H9 (cell line): Measurements from ENCODE around the gene S100A16. TPM values are rescaled to one million over a fixed set of nuclear protein-coding genes. Genes with fewer than 3 reads are reported as not detected.

Experiments
- DNase-seq: peaks from one replicate; pipeline ENCODE4 v3.0.0-alpha.2; 2017
- H2AFZ ChIP-seq: one replicate; pipeline ENCODE4 v1.6.1; 2013; ENCODE audit warnings: mild to moderate bottlenecking, low read length, control low read depth, moderate library complexity
- H2AK5ac ChIP-seq: 2 replicates; pipeline ENCODE4 v1.6.1; 2013; ENCODE audit warnings: low read length, control low read depth, mixed read lengths; ENCODE audit not compliant: insufficient read length
- H2BK120ac ChIP-seq: one replicate; pipeline ENCODE4 v1.6.1; 2013; ENCODE audit warnings: low read depth, mild to moderate bottlenecking, low read length, control low read depth, inconsistent platforms; ENCODE audit not compliant: poor library complexity, severe bottlenecking
- H2BK12ac ChIP-seq: 2 replicates; pipeline ENCODE4 v1.6.1; 2013; ENCODE audit warnings: low read length, control low read depth, mixed read lengths, low read depth; ENCODE audit not compliant: insufficient read length
- H2BK15ac ChIP-seq: 2 replicates; pipeline ENCODE4 v1.6.1; 2013; ENCODE audit warnings: low read depth, low read length, control low read depth
- H2BK20ac ChIP-seq: one replicate; pipeline ENCODE4 v1.6.1; 2013; ENCODE audit warnings: low read depth, mild to moderate bottlenecking, low read length, control low read depth, inconsistent platforms; ENCODE audit not compliant: poor library complexity, severe bottlenecking
- H2BK5ac ChIP-seq: 2 replicates; pipeline ENCODE4 v1.6.1; 2013; ENCODE audit warnings: low read length, control low read depth, mixed read lengths; ENCODE audit not compliant: insufficient read length
- H3K14ac ChIP-seq: 2 replicates; pipeline ENCODE4 v1.6.1; 2013; ENCODE audit warnings: low read length, control low read depth; ENCODE audit not compliant: insufficient read depth
- H3K18ac ChIP-seq: 2 replicates; pipeline ENCODE4 v1.6.1; 2013; ENCODE audit warnings: low read depth, mild to moderate bottlenecking, mixed read lengths, low read length, control low read depth; ENCODE audit not compliant: insufficient read length
- H3K23ac ChIP-seq: 2 replicates; pipeline ENCODE4 v1.6.1; 2013; ENCODE audit warnings: low read length, control low read depth, mixed read lengths, low read depth; ENCODE audit not compliant: insufficient read length
- H3K23me2 ChIP-seq: 2 replicates; pipeline ENCODE4 v1.6.1; 2013; ENCODE audit warnings: low read depth, mild to moderate bottlenecking, mixed read lengths, low read length, control low read depth; ENCODE audit not compliant: insufficient read length, poor library complexity, severe bottlenecking
- H3K27ac ChIP-seq: 2 replicates; pipeline ENCODE4 v1.5.1; 2013; ENCODE audit warnings: low read length, control low read depth, mixed read lengths, low read depth; ENCODE audit not compliant: insufficient read length
- H3K27me3 ChIP-seq: 2 replicates; pipeline ENCODE4 v1.6.1; 2013; ENCODE audit warnings: low read length, control low read depth, inconsistent platforms; ENCODE audit not compliant: insufficient read depth
- H3K4ac ChIP-seq: 2 replicates; pipeline ENCODE4 v1.6.1; 2013; ENCODE audit warnings: low read depth, mild to moderate bottlenecking, control low read depth, inconsistent platforms, low read length, moderate library complexity
- H3K4me1 ChIP-seq: 2 replicates; pipeline ENCODE4 v1.6.1; 2013; ENCODE audit warnings: low read length, control low read depth, inconsistent platforms; ENCODE audit not compliant: insufficient read depth
- H3K4me2 ChIP-seq: 2 replicates; pipeline ENCODE4 v1.6.1; 2013; ENCODE audit warnings: low read length, control low read depth, mixed read lengths; ENCODE audit not compliant: insufficient read length, insufficient read depth
- H3K56ac ChIP-seq: 2 replicates; pipeline ENCODE4 v1.6.1; 2013; ENCODE audit warnings: low read depth, mild to moderate bottlenecking, mixed read lengths, low read length, control low read depth; ENCODE audit not compliant: insufficient read length
- H3K79me1 ChIP-seq: 2 replicates; pipeline ENCODE4 v1.6.1; 2013; ENCODE audit warnings: low read depth, mild to moderate bottlenecking, moderate library complexity, low read length, control low read depth, inconsistent platforms; ENCODE audit not compliant: insufficient read depth, poor library complexity, severe bottlenecking
- H3K79me2 ChIP-seq: 2 replicates; pipeline ENCODE4 v1.6.1; 2013; ENCODE audit warnings: low read length, control low read depth, inconsistent platforms; ENCODE audit not compliant: insufficient read depth
- H3K9ac ChIP-seq: 2 replicates; pipeline ENCODE4 v1.6.1; 2013; ENCODE audit warnings: low read length, control low read depth, mixed read lengths; ENCODE audit not compliant: insufficient read length; ENCODE audit errors: extremely low read depth
- H3K9me3 ChIP-seq: one replicate; pipeline ENCODE4 v1.6.1; 2013; ENCODE audit warnings: low read depth, low read length, inconsistent platforms; ENCODE audit not compliant: control insufficient read depth
- H3T11ph ChIP-seq: one replicate; pipeline ENCODE4 v1.6.1; 2013; ENCODE audit warnings: mild to moderate bottlenecking, low read length, control low read depth, inconsistent platforms
- H4K20me1 ChIP-seq: one replicate; pipeline ENCODE4 v1.6.1; 2013; ENCODE audit not compliant: control insufficient read depth, insufficient read length, insufficient read depth
- H4K5ac ChIP-seq: 2 replicates; pipeline ENCODE4 v1.6.1; 2013; ENCODE audit warnings: low read depth, mild to moderate bottlenecking, mixed read lengths, low read length, control low read depth; ENCODE audit not compliant: insufficient read length
- H4K8ac ChIP-seq: replicated peaks from 2 replicates; pipeline ENCODE4 v1.6.1; 2013; ENCODE audit warnings: low read length, control low read depth, mixed read lengths, low read depth; ENCODE audit not compliant: insufficient read length
- H4K91ac ChIP-seq: 2 replicates; pipeline ENCODE4 v1.6.1; 2013; ENCODE audit warnings: low read depth, mild to moderate bottlenecking, moderate library complexity, mixed read lengths, low read length, control low read depth; ENCODE audit not compliant: insufficient read length
- H3K27ac Mint-ChIP-seq, 3 experiments: 2 replicates in 2 of 3; 3 replicates in 1 of 3; pipeline ENCODE4 v1.8.0; 2020 to 2021; ENCODE audit warnings: mixed read lengths in 3 of 3, mild to moderate bottlenecking in 1 of 3, moderate library complexity in 1 of 3
- H3K27me3 Mint-ChIP-seq: 2 replicates; pipeline ENCODE4 v1.8.0; 2021; ENCODE audit warnings: low read depth, mild to moderate bottlenecking, moderate library complexity, mixed read lengths
- H3K36me3 Mint-ChIP-seq, 3 experiments: 2 replicates in 2 of 3; 3 replicates in 1 of 3; pipeline ENCODE4 v1.8.0; 2020 to 2021; ENCODE audit warnings: low read depth in 3 of 3, mixed read lengths in 3 of 3; ENCODE audit not compliant: insufficient read depth in 1 of 3
- H3K4me1 Mint-ChIP-seq, 2 experiments: 2 replicates each; pipeline ENCODE4 v1.8.0; 2020; ENCODE audit warnings: mixed read lengths in 2 of 2
- H3K4me3 Mint-ChIP-seq, 2 experiments: 2 replicates in 1 of 2; 3 replicates in 1 of 2; pipeline ENCODE4 v1.8.0; 2020 to 2021; ENCODE audit warnings: mild to moderate bottlenecking in 2 of 2, mixed read lengths in 2 of 2, moderate library complexity in 1 of 2
- H3K9me3 Mint-ChIP-seq, 2 experiments: 2 replicates in 1 of 2; 3 replicates in 1 of 2; pipeline ENCODE4 v1.8.0; 2020; ENCODE audit warnings: mild to moderate bottlenecking in 2 of 2, mixed read lengths in 2 of 2, moderate library complexity in 1 of 2
- WGBS: extraction: QIAGEN DNeasy Blood & Tissue Kit; methylation state at CpG from one replicate; pipeline ENCODE4 v1.1.7; 2013; ENCODE audit warnings: missing lambda C conversion rate, low lambda C conversion rate, mixed read lengths; ENCODE audit not compliant: insufficient read length; ENCODE audit errors: extremely low coverage; 5-methylcytosine and 5-hydroxymethylcytosine counted together
- total RNA-seq: library from RNA; stranded (reverse); gene quantifications from 2 replicates; pipeline ENCODE4 v1.2.1, GENCODE V29; 2021
- TF ChIP-seq, protein P1 (sequence below): fragments of 200-600 bp; sonication (generic); conservative IDR thresholded peaks from 3 replicates; pipeline ENCODE4 v1.8.0; 2021; ENCODE audit warnings: antibody characterized with exemption, mild to moderate bottlenecking

S100A16 gene
- total RNA-seq, 1 experiment from 2014 or later: 8.0 TPM

- H3K14ac ChIP-seq: 0 out of 2 replicates have a peak overlapping the region, but pooled peaks have one; percentile 28
- no peak overlapping the region for H2BK20ac ChIP-seq
- Mint-ChIP-seq H3K4me3 (peak overlapping the region in 1 of 2 experiments; percentile 39; a peak in 3 of 5 replicates), H3K4me1 (peaks cover 33 to 35% of the 10 kb centered on the region in 2 experiments), H3K36me3 (no peaks in the 10 kb centered on the region), H3K27me3 (peaks cover 15% of the 10 kb centered on the region), H3K27ac (peak overlapping the region in 2 of 3 experiments; percentile 4 to 91; a peak in 3 of 7 replicates), H3K9me3 (no peaks in the 10 kb centered on the region)
- no peaks in the 10 kb centered on the region for H3K79me2 ChIP-seq
- peaks cover 3% of the 10 kb centered on the region for H4K20me1 ChIP-seq
- no peak overlapping the region for H4K91ac ChIP-seq
- no peaks in the 10 kb centered on the region for H3K79me1 ChIP-seq
- peaks cover 7% of the 10 kb centered on the region; the same call in 1 of the 2 replicates for H3K4me1 ChIP-seq
- H2BK120ac ChIP-seq: no peak overlapping the region
- peak overlapping the region; percentile 4 for H3K18ac ChIP-seq
- TF ChIP-seq, protein P1, sequence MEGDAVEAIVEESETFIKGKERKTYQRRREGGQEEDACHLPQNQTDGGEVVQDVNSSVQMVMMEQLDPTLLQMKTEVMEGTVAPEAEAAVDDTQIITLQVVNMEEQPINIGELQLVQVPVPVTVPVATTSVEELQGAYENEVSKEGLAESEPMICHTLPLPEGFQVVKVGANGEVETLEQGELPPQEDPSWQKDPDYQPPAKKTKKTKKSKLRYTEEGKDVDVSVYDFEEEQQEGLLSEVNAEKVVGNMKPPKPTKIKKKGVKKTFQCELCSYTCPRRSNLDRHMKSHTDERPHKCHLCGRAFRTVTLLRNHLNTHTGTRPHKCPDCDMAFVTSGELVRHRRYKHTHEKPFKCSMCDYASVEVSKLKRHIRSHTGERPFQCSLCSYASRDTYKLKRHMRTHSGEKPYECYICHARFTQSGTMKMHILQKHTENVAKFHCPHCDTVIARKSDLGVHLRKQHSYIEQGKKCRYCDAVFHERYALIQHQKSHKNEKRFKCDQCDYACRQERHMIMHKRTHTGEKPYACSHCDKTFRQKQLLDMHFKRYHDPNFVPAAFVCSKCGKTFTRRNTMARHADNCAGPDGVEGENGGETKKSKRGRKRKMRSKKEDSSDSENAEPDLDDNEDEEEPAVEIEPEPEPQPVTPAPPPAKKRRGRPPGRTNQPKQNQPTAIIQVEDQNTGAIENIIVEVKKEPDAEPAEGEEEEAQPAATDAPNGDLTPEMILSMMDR: no peak
- H3K4ac ChIP-seq: no peak overlapping the region
- no peak overlapping the region for H2BK15ac ChIP-seq
- H2BK12ac ChIP-seq: no peak overlapping the region
- WGBS: no CpG with 5 or more reads among the region's 22 CpGs
- no peak overlapping the region for H4K5ac ChIP-seq
- no peak overlapping the region for H4K8ac ChIP-seq
- no peak overlapping the region for H3T11ph ChIP-seq
- H3K23ac ChIP-seq: no peak overlapping the region
- no peak overlapping the region for H2AFZ ChIP-seq
- H3K9ac ChIP-seq: no peak overlapping the region
- H3K27ac ChIP-seq: no peak overlapping the region
- no peak overlapping the region for H2BK5ac ChIP-seq
- H3K56ac ChIP-seq: no peak overlapping the region
- H3K4me2 ChIP-seq: peak overlapping the region; percentile 23
- H3K9me3 ChIP-seq: no peaks in the 10 kb centered on the region
- DNase-seq: peak; percentile 53
- no peaks in the 10 kb centered on the region for H3K27me3 ChIP-seq
- H3K23me2 ChIP-seq: no peaks in the 10 kb centered on the region
- no peak overlapping the region for H2AK5ac ChIP-seq
These were observed 45.1 kb downstream of the S100A16 start for GRCh38 chr1:153567621-153568366.
